ENCODE data around the gene AMPD3. TPM values are rescaled to one million over a fixed set of nuclear protein-coding genes. Genes with fewer than 3 reads are reported as not detected.

Gene AMPD3
- total and polyA plus RNA-seq, 2 of the 13 experiments (the other 11 are each of a cell fraction or from before 2014, with no cell fraction given) = 0.33 to 2.3 TPM

GRCh38 chr11:10540915-10541560 is 86.0 kb downstream of the AMPD3 start, which contains the start of gene RNF141 (continued):
- TF ChIP-seq, protein P1, sequence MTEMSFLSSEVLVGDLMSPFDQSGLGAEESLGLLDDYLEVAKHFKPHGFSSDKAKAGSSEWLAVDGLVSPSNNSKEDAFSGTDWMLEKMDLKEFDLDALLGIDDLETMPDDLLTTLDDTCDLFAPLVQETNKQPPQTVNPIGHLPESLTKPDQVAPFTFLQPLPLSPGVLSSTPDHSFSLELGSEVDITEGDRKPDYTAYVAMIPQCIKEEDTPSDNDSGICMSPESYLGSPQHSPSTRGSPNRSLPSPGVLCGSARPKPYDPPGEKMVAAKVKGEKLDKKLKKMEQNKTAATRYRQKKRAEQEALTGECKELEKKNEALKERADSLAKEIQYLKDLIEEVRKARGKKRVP (CRISPR knock-in tag; IDR thresholded peaks at IDR 0.05) = no peak
- TF ChIP-seq ZNF331 (CRISPR knock-in tag; IDR thresholded peaks at IDR 0.05) (peak; percentile 58; the same call in 1 of the 2 replicates), ZNF343 (CRISPR knock-in tag; IDR thresholded peaks at IDR 0.05) (no peak), ZNF547 (CRISPR knock-in tag; IDR thresholded peaks at IDR 0.05) (0 out of 2 replicates have a peak, but pooled peaks have one; percentile 60), ZFP91 (CRISPR knock-in tag; IDR thresholded peaks at IDR 0.05; ENCODE audit: borderline replicate concordance) (peak; percentile 87), ZNF772 (CRISPR knock-in tag; IDR thresholded peaks at IDR 0.05) (peak; percentile 82), MATR3 (CRISPR knock-in tag; IDR thresholded peaks at IDR 0.05) (no peak), SALL1 (CRISPR knock-in tag; IDR thresholded peaks at IDR 0.05) (peak; percentile 74), TGIF2 (CRISPR knock-in tag; IDR thresholded peaks at IDR 0.05) (0 out of 2 replicates have a peak, but pooled peaks have one; percentile 33), RBFOX2 (IDR thresholded peaks at IDR 0.05; ENCODE audit: low read depth, low read length) (peak; percentile 94), SP1 (IDR thresholded peaks at IDR 0.05) (no peak), SP1 (CRISPR knock-in tag; IDR thresholded peaks at IDR 0.05) (peak; percentile 96), STAG1 (CRISPR knock-in tag; IDR thresholded peaks at IDR 0.05) (no peak; the same call in none of the 2 replicates), MTF2 (CRISPR knock-in tag; IDR thresholded peaks at IDR 0.05; ENCODE audit: borderline replicate concordance) (peak; percentile 90), ZNF275 (CRISPR knock-in tag; IDR thresholded peaks at IDR 0.05; ENCODE audit: borderline replicate concordance) (no peak; the same call in 1 of the 2 replicates), TAF15 (IDR thresholded peaks at IDR 0.05; ENCODE audit: low read depth, low read length, poor library complexity, severe bottlenecking) (no peak)
- TF ChIP-seq, protein P2, sequence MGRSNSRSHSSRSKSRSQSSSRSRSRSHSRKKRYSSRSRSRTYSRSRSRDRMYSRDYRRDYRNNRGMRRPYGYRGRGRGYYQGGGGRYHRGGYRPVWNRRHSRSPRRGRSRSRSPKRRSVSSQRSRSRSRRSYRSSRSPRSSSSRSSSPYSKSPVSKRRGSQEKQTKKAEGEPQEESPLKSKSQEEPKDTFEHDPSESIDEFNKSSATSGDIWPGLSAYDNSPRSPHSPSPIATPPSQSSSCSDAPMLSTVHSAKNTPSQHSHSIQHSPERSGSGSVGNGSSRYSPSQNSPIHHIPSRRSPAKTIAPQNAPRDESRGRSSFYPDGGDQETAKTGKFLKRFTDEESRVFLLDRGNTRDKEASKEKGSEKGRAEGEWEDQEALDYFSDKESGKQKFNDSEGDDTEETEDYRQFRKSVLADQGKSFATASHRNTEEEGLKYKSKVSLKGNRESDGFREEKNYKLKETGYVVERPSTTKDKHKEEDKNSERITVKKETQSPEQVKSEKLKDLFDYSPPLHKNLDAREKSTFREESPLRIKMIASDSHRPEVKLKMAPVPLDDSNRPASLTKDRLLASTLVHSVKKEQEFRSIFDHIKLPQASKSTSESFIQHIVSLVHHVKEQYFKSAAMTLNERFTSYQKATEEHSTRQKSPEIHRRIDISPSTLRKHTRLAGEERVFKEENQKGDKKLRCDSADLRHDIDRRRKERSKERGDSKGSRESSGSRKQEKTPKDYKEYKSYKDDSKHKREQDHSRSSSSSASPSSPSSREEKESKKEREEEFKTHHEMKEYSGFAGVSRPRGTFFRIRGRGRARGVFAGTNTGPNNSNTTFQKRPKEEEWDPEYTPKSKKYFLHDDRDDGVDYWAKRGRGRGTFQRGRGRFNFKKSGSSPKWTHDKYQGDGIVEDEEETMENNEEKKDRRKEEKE (IDR thresholded peaks at IDR 0.05) = no peak

Measured in HepG2 (cell line).